NCI-H1436 treated with DMSO at 0.1 percent for 48 hours (cell line): ENCODE data around the gene SLC22A23.

Experiments
- DNase-seq: peaks from one replicate; lab custom pipeline; 2025; lab: John Stamatoyannopoulos, UW

The SLC22A23 gene

DNA sequence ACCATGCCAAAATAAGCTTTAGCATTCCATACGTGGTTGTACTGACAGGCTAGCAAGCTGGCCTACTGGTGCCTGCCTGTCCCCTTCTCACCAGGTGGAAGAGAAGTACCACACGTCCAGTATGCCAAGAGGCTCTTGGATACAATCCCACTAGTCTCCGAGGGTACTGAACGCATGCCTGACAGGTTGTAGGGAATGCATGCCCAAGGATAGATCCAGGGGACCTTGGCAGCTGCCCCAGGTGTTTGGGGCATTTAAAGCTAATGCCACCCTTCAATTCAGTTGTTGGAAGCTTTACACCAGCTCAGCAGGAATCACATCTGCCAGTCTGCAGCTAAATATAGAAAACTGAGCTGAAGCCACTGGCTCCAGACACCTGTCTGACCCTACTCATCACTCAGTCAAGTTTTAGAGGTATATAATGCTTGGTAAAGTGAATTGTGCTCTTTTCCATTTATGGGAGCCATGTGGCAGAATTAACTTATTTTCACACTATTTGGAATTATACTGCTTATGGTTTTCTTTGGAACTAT, 234.3 kb downstream of the SLC22A23 start:
- DNase-seq: no peak

DNA sequence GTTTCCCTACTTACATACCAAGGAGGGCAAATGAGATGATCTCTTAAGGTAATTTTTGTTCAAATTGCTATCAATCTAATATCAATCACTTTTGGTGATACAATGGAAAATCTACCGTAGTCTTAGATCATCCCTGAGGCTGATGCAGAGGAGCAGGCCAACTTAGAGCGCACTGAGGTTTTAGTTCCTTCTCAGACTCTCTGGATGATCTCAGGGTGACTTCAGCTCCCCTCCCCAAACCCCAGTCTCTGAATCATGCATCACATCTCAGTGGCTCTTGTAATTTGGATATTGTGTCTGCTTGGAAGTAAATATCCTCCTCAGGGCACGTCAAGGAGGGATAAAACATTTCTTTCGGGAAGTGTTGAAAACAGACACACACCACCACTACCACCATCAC, 235.3 kb downstream of the SLC22A23 start:
- no peak for DNase-seq

DNA sequence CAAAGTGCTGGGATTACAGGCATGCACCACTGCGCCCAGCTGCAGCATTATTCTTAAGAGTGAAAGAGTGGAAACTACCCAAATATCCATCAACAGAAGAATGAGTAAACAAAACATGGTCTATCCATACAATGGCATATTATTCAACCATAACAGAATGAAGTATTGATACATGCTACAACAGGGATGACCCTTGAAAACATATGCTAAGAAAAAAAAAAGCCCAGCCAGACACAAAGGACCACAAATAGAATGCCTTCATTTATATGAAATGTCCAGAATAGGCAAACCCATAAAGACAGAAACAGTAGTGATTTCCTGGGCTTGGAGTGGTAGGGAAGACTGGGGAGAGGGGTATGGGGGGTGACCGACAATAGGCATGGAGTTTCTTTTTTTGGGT, 236.5 kb downstream of the SLC22A23 start:
- no peak for DNase-seq
